H9 (cell line): ENCODE data around the gene MTMR4. TPM values are rescaled to one million over a fixed set of nuclear protein-coding genes. Genes with fewer than 3 reads are reported as not detected.

Source experiments
- DNase-seq: peaks from one replicate; pipeline ENCODE4 v3.0.0-alpha.2; 2017
- H2AFZ ChIP-seq: one replicate; pipeline ENCODE4 v1.6.1; 2013; ENCODE audit warnings: mild to moderate bottlenecking, low read length, control low read depth, moderate library complexity
- H2AK5ac ChIP-seq: 2 replicates; pipeline ENCODE4 v1.6.1; 2013; ENCODE audit warnings: low read length, control low read depth, mixed read lengths; ENCODE audit not compliant: insufficient read length
- H2BK120ac ChIP-seq: one replicate; pipeline ENCODE4 v1.6.1; 2013; ENCODE audit warnings: low read depth, mild to moderate bottlenecking, low read length, control low read depth, inconsistent platforms; ENCODE audit not compliant: poor library complexity, severe bottlenecking
- H2BK12ac ChIP-seq: 2 replicates; pipeline ENCODE4 v1.6.1; 2013; ENCODE audit warnings: low read length, control low read depth, mixed read lengths, low read depth; ENCODE audit not compliant: insufficient read length
- H2BK15ac ChIP-seq: 2 replicates; pipeline ENCODE4 v1.6.1; 2013; ENCODE audit warnings: low read depth, low read length, control low read depth
- H2BK20ac ChIP-seq: one replicate; pipeline ENCODE4 v1.6.1; 2013; ENCODE audit warnings: low read depth, mild to moderate bottlenecking, low read length, control low read depth, inconsistent platforms; ENCODE audit not compliant: poor library complexity, severe bottlenecking
- H2BK5ac ChIP-seq: 2 replicates; pipeline ENCODE4 v1.6.1; 2013; ENCODE audit warnings: low read length, control low read depth, mixed read lengths; ENCODE audit not compliant: insufficient read length
- H3K14ac ChIP-seq: 2 replicates; pipeline ENCODE4 v1.6.1; 2013; ENCODE audit warnings: low read length, control low read depth; ENCODE audit not compliant: insufficient read depth
- H3K18ac ChIP-seq: 2 replicates; pipeline ENCODE4 v1.6.1; 2013; ENCODE audit warnings: low read depth, mild to moderate bottlenecking, mixed read lengths, low read length, control low read depth; ENCODE audit not compliant: insufficient read length
- H3K23ac ChIP-seq: 2 replicates; pipeline ENCODE4 v1.6.1; 2013; ENCODE audit warnings: low read length, control low read depth, mixed read lengths, low read depth; ENCODE audit not compliant: insufficient read length
- H3K23me2 ChIP-seq: 2 replicates; pipeline ENCODE4 v1.6.1; 2013; ENCODE audit warnings: low read depth, mild to moderate bottlenecking, mixed read lengths, low read length, control low read depth; ENCODE audit not compliant: insufficient read length, poor library complexity, severe bottlenecking
- H3K27ac ChIP-seq: 2 replicates; pipeline ENCODE4 v1.5.1; 2013; ENCODE audit warnings: low read length, control low read depth, mixed read lengths, low read depth; ENCODE audit not compliant: insufficient read length
- H3K27me3 ChIP-seq: 2 replicates; pipeline ENCODE4 v1.6.1; 2013; ENCODE audit warnings: low read length, control low read depth, inconsistent platforms; ENCODE audit not compliant: insufficient read depth
- H3K4ac ChIP-seq: 2 replicates; pipeline ENCODE4 v1.6.1; 2013; ENCODE audit warnings: low read depth, mild to moderate bottlenecking, control low read depth, inconsistent platforms, low read length, moderate library complexity
- H3K4me1 ChIP-seq: 2 replicates; pipeline ENCODE4 v1.6.1; 2013; ENCODE audit warnings: low read length, control low read depth, inconsistent platforms; ENCODE audit not compliant: insufficient read depth
- H3K4me2 ChIP-seq: 2 replicates; pipeline ENCODE4 v1.6.1; 2013; ENCODE audit warnings: low read length, control low read depth, mixed read lengths; ENCODE audit not compliant: insufficient read length, insufficient read depth
- H3K56ac ChIP-seq: 2 replicates; pipeline ENCODE4 v1.6.1; 2013; ENCODE audit warnings: low read depth, mild to moderate bottlenecking, mixed read lengths, low read length, control low read depth; ENCODE audit not compliant: insufficient read length
- H3K79me1 ChIP-seq: 2 replicates; pipeline ENCODE4 v1.6.1; 2013; ENCODE audit warnings: low read depth, mild to moderate bottlenecking, moderate library complexity, low read length, control low read depth, inconsistent platforms; ENCODE audit not compliant: insufficient read depth, poor library complexity, severe bottlenecking
- H3K79me2 ChIP-seq: 2 replicates; pipeline ENCODE4 v1.6.1; 2013; ENCODE audit warnings: low read length, control low read depth, inconsistent platforms; ENCODE audit not compliant: insufficient read depth
- H3K9ac ChIP-seq: 2 replicates; pipeline ENCODE4 v1.6.1; 2013; ENCODE audit warnings: low read length, control low read depth, mixed read lengths; ENCODE audit not compliant: insufficient read length; ENCODE audit errors: extremely low read depth
- H3K9me3 ChIP-seq: one replicate; pipeline ENCODE4 v1.6.1; 2013; ENCODE audit warnings: low read depth, low read length, inconsistent platforms; ENCODE audit not compliant: control insufficient read depth
- H3T11ph ChIP-seq: one replicate; pipeline ENCODE4 v1.6.1; 2013; ENCODE audit warnings: mild to moderate bottlenecking, low read length, control low read depth, inconsistent platforms
- H4K20me1 ChIP-seq: one replicate; pipeline ENCODE4 v1.6.1; 2013; ENCODE audit not compliant: control insufficient read depth, insufficient read length, insufficient read depth
- H4K5ac ChIP-seq: 2 replicates; pipeline ENCODE4 v1.6.1; 2013; ENCODE audit warnings: low read depth, mild to moderate bottlenecking, mixed read lengths, low read length, control low read depth; ENCODE audit not compliant: insufficient read length
- H4K8ac ChIP-seq: replicated peaks from 2 replicates; pipeline ENCODE4 v1.6.1; 2013; ENCODE audit warnings: low read length, control low read depth, mixed read lengths, low read depth; ENCODE audit not compliant: insufficient read length
- H4K91ac ChIP-seq: 2 replicates; pipeline ENCODE4 v1.6.1; 2013; ENCODE audit warnings: low read depth, mild to moderate bottlenecking, moderate library complexity, mixed read lengths, low read length, control low read depth; ENCODE audit not compliant: insufficient read length
- H3K27ac Mint-ChIP-seq, 3 experiments: 2 replicates in 2 of 3; 3 replicates in 1 of 3; pipeline ENCODE4 v1.8.0; 2020 to 2021; ENCODE audit warnings: mixed read lengths in 3 of 3, mild to moderate bottlenecking in 1 of 3, moderate library complexity in 1 of 3
- H3K27me3 Mint-ChIP-seq: 2 replicates; pipeline ENCODE4 v1.8.0; 2021; ENCODE audit warnings: low read depth, mild to moderate bottlenecking, moderate library complexity, mixed read lengths
- H3K36me3 Mint-ChIP-seq, 3 experiments: 2 replicates in 2 of 3; 3 replicates in 1 of 3; pipeline ENCODE4 v1.8.0; 2020 to 2021; ENCODE audit warnings: low read depth in 3 of 3, mixed read lengths in 3 of 3; ENCODE audit not compliant: insufficient read depth in 1 of 3
- H3K4me1 Mint-ChIP-seq, 2 experiments: 2 replicates each; pipeline ENCODE4 v1.8.0; 2020; ENCODE audit warnings: mixed read lengths in 2 of 2
- H3K4me3 Mint-ChIP-seq, 2 experiments: 2 replicates in 1 of 2; 3 replicates in 1 of 2; pipeline ENCODE4 v1.8.0; 2020 to 2021; ENCODE audit warnings: mild to moderate bottlenecking in 2 of 2, mixed read lengths in 2 of 2, moderate library complexity in 1 of 2
- H3K9me3 Mint-ChIP-seq, 2 experiments: 2 replicates in 1 of 2; 3 replicates in 1 of 2; pipeline ENCODE4 v1.8.0; 2020; ENCODE audit warnings: mild to moderate bottlenecking in 2 of 2, mixed read lengths in 2 of 2, moderate library complexity in 1 of 2
- CTCF ChIP-seq: fragments of 200-600 bp; sonication (generic); conservative IDR thresholded peaks from 3 replicates; pipeline ENCODE4 v1.8.0; 2021; ENCODE audit warnings: antibody characterized with exemption, mild to moderate bottlenecking
- WGBS: extraction: QIAGEN DNeasy Blood & Tissue Kit; methylation state at CpG from one replicate; pipeline ENCODE4 v1.1.7; 2013; ENCODE audit warnings: missing lambda C conversion rate, low lambda C conversion rate, mixed read lengths; ENCODE audit not compliant: insufficient read length; ENCODE audit errors: extremely low coverage; 5-methylcytosine and 5-hydroxymethylcytosine counted together
- total RNA-seq: library from RNA; stranded (reverse); gene quantifications from 2 replicates; pipeline ENCODE4 v1.2.1, GENCODE V29; 2021

Gene MTMR4
- total RNA-seq, 1 experiment from 2014 or later: 31.2 TPM

GRCh38 chr17:58498177-58498828, 16.1 kb downstream of the MTMR4 start:
- H3K18ac ChIP-seq: no peak overlapping the region
- H3K4me1 Mint-ChIP-seq: no peaks in the 10 kb centered on the region
- H4K8ac ChIP-seq: no peak overlapping the region
- H2AK5ac ChIP-seq: no peak overlapping the region
- H3K23me2 ChIP-seq: no peaks in the 10 kb centered on the region
- H3K79me1 ChIP-seq: no peaks in the 10 kb centered on the region
- H2BK20ac ChIP-seq: no peak overlapping the region
- H3K4me3 Mint-ChIP-seq: no peak overlapping the region
- no peak overlapping the region for H3K9ac ChIP-seq
- H3K9me3 Mint-ChIP-seq: no peaks in the 10 kb centered on the region
- no peak overlapping the region for H3K4me2 ChIP-seq
- no peak overlapping the region for H3K4ac ChIP-seq
- no peak overlapping the region for H3T11ph ChIP-seq
- no peak overlapping the region for H4K5ac ChIP-seq
- TF ChIP-seq CTCF: no peak
- no peaks in the 10 kb centered on the region for H3K4me1 ChIP-seq
- WGBS: 100% methylated on average over 1 of the region's 6 CpGs
- no peaks in the 10 kb centered on the region for H3K79me2 ChIP-seq
- H3K56ac ChIP-seq: no peak overlapping the region
- H3K27ac Mint-ChIP-seq: no peak overlapping the region
- H3K27me3 ChIP-seq: no peaks in the 10 kb centered on the region
- no peaks in the 10 kb centered on the region for H3K9me3 ChIP-seq
- no peaks in the 10 kb centered on the region for H4K20me1 ChIP-seq
- no peaks in the 10 kb centered on the region for H3K27me3 Mint-ChIP-seq
- H4K91ac ChIP-seq: no peak overlapping the region
- no peak overlapping the region for H2BK12ac ChIP-seq
- H3K14ac ChIP-seq: no peak overlapping the region
- no peak overlapping the region for H2BK120ac ChIP-seq
- H3K27ac ChIP-seq: no peak overlapping the region
- DNase-seq: no peak
- H2BK5ac ChIP-seq: no peak overlapping the region
- H3K23ac ChIP-seq: no peak overlapping the region
- H2AFZ ChIP-seq: no peak overlapping the region
- no peak overlapping the region for H2BK15ac ChIP-seq
- H3K36me3 Mint-ChIP-seq: peaks cover 27 to 73% (median 72%) of the 10 kb centered on the region in 3 experiments
